EH (cell line): ENCODE data around the gene CFAP57.

Experiments used
- DNase-seq: peaks from one replicate; pipeline ENCODE4 v3.0.0-alpha.2; 2015; ENCODE audit warnings: low read depth

CFAP57 gene

GRCh38 chr1:43255438-43256210, 83.5 kb downstream of the CFAP57 start:
- no peak for DNase-seq

- DNase-seq, result no peak
Measured at GRCh38 chr1:43256675-43257570, 84.8 kb downstream of the CFAP57 start.

- no peak for DNase-seq
Measured at GRCh38 chr1:43258370-43258769, 86.2 kb downstream of the CFAP57 start.

- no peak for DNase-seq
Measured at GRCh38 chr1:43265431-43265830, 93.3 kb downstream of the CFAP57 start.

GRCh38 chr1:43266881-43267280, 94.8 kb downstream of the CFAP57 start:
- no peak for DNase-seq

GRCh38 chr1:43267291-43267805, 95.2 kb downstream of the CFAP57 start:
- DNase-seq, result peak; percentile 91

GRCh38 chr1:43267818-43268425, 95.8 kb downstream of the CFAP57 start:
- no peak for DNase-seq

GRCh38 chr1:43269627-43270375, 97.7 kb downstream of the CFAP57 start, which contains the start of gene TMEM125:
TSS of gene TMEM125 (plus strand) at chr1:43269983. CDS start at chr1:43272723, 2,740 bp downstream.
- no peak for DNase-seq

- DNase-seq, result no peak
Measured at GRCh38 chr1:43270421-43271095, 98.4 kb downstream of the CFAP57 start.

GRCh38 chr1:43271186-43272118, 99.3 kb downstream of the CFAP57 start:
- DNase-seq, result no peak

- DNase-seq, result no peak
Measured at GRCh38 chr1:43272161-43272560, 100.0 kb downstream of the CFAP57 start.

- DNase-seq, result no peak
Measured at GRCh38 chr1:43272576-43273571, 100.7 kb downstream of the CFAP57 start.

GRCh38 chr1:43273708-43274107, 101.6 kb downstream of the CFAP57 start:
- DNase-seq, result no peak

- DNase-seq, result peak; percentile 69
Measured at GRCh38 chr1:43274125-43274803, 102.1 kb downstream of the CFAP57 start.

GRCh38 chr1:43274804-43275180, 102.7 kb downstream of the CFAP57 start:
- no peak for DNase-seq

- no peak for DNase-seq
Measured at GRCh38 chr1:43275826-43276620, 103.9 kb downstream of the CFAP57 start.

- no peak for DNase-seq
Measured at GRCh38 chr1:43276673-43277072, 104.5 kb downstream of the CFAP57 start.
